Caki2 (cell line): ENCODE measurements around the gene IGSF5. TPM values are rescaled to one million over a fixed set of nuclear protein-coding genes. Genes with fewer than 3 reads are reported as not detected.

Experiments
- DNase-seq: peaks from one replicate; pipeline ENCODE4 v3.0.0-alpha.2; 2015; ENCODE audit warnings: low read depth
- in situ Hi-C: cut with HindIII; loops from 2 replicates; pipeline ENCODE4 v1.10.0; 2016; ENCODE audit warnings: low sequenced_read_pairs, low pct_unique_long_range_greater_than_20kb, mixed read lengths
- total RNA-seq: library from RNA; depleted of rRNA; stranded (reverse); fragments of >200 nt; shearing (Covaris generic); gene quantifications from 2 replicates; pipeline ENCODE4 v1.2.3, GENCODE V29; 2014; ENCODE audit warnings: low replicate concordance

IGSF5 gene
- total RNA-seq, 1 experiment from 2014 or later = 2.5 TPM

- no peak for DNase-seq
- in situ Hi-C loops = no loop called here
These were observed 55.3 kb downstream of the IGSF5 start for GRCh38 chr21:39800311-39800710.

DNA sequence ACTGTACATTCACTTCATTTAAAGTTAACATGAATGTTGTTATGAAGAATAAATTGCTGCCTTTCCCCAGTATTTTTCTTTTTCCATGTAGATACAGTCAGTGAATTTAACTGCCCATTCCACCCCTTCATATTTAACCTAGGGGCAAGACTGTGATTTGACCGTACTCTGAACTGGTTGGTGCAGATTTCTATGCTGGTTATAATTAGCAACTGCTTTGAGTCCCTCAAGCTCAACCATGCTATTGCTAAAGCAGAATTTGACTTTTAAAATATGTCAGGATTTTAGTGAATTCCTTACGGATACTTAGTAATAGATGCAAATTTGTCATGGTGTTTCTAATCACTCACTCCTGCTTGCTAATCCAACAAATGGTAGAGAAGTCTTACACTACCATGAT, 57.2 kb downstream of the IGSF5 start:
- in situ Hi-C loops = no loop called here
- DNase-seq = no peak

DNA sequence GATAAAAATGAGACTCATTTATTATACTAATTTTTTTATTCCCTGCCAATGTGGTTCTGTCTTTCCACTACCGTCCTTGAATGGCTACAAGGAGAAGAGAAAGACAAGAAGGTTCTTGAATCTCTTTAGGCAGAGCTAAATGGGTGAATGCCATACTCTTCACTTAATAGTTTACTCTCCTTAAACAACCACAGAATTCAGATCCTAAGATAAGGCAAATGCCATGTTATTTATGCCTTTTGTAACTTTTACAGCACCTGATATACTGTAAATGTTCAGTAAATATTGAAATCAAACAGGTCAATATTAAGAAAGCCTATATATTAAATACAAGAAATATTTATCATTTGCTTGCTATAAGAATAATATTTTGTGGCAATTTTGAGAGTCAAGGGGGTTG, 58.4 kb downstream of the IGSF5 start:
- no peak for DNase-seq
- in situ Hi-C loops = no loop called here

DNA sequence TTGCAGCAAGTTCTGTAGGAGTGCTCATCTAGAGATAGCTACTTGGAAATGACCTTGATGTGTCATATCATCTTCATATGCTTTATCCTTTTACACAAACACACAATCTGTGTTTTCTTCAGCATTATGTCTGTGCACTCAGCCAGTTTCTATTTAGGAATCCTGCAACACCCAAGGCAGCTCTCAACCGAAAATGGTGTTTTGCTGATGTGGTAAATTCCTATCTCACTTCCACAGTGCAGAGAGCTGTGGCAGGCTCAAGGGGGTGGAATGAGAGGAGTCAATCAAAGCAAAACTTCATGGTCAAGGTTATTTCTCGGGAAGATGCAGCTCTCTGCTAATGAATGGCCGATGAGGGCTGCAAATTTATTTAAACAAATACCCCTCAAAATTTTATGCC, 59.3 kb downstream of the IGSF5 start:
- in situ Hi-C loops = no loop called here
- DNase-seq = no peak

GRCh38 chr21:39805983-39806382, 61.0 kb downstream of the IGSF5 start:
- no peak for DNase-seq
- in situ Hi-C loops = no loop called here

DNA sequence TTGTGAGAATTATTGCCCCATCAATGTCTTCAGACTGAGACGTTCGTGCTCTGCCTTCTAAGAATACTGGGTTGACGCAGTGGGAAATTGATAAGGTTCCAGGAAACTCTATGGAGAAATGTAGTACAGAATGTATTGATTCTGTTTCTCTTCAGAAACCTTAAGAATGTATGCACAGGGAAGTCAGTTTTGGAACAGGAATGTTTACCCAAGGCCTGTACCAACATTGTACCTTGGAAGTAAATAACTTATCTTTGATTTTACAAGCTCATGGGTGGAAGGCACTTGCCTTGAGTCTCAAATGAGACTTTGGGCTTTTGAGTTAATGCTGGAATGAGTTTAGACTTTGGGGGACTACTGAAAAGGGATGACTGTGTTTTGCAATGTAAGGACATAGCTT, 62.8 kb downstream of the IGSF5 start:
- no peak for DNase-seq
- in situ Hi-C loops = no loop called here

GRCh38 chr21:39809936-39810335, 65.0 kb downstream of the IGSF5 start:
- DNase-seq = no peak
- in situ Hi-C loops = no loop called here

DNA sequence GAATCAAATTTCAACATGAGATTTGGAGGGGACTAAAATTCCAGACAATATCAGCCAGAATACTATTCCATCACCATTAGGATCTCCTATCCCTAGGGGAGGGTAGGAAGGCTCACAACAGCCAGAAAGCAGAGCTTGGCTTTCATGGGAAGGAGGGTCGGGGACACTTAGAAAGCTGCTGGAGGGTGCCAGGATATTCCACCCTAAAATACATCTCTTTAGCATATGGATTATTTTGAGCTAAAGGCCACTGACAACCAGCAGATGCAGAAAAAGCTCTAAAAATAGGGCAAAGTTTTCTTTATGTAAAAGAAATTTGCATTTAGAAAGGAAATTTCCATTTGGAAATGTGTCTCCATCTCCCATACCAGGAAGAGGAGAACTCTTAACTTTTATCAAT, 68.0 kb downstream of the IGSF5 start:
- no peak for DNase-seq
- in situ Hi-C loops = no loop called here

DNA sequence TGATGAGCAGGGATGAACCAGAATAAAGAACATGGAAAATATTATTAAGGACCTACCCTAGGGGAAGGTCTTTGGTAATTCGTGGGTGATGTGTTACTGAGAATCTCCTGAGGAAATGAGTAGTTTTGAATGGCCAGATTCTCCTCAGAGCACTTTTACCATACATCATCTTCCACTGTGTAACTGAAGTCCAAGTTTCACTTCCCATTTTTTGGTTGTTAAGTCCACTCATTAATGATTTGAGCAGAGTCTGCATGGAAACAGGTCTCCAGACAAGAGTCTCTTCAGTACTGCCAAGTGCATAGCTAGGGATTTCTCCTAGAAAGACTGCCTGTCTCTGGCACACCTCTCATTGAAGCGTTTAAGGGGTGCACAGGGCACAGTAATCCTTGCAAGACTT, 73.6 kb downstream of the IGSF5 start:
- in situ Hi-C loops = no loop called here
- no peak for DNase-seq

GRCh38 chr21:39822042-39822441, 77.1 kb downstream of the IGSF5 start:
- in situ Hi-C loops = no loop called here
- no peak for DNase-seq

- no peak for DNase-seq
- in situ Hi-C loops = no loop called here
These were observed 80.3 kb downstream of the IGSF5 start for GRCh38 chr21:39825250-39825649.

DNA sequence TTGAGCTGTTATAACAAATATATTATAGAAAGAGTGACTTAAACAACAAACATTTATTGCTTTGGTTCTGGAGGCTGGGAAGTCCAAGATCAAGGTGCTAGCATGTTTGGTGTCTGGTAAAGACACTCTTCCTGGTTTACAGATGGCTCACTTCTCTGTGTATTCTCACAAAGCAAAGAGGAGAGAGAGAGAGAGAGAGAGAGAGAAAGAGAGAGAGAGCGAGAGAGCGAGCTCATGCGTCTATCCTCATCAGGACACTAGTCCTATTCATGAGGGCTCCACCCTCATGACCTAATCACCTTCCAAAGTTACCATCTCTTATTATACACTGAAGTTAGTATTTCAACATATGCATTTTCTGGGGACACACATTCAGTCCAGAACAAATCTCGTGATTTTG, 89.6 kb downstream of the IGSF5 start:
- in situ Hi-C loops = no loop called here

GRCh38 chr21:39837861-39838359, 92.9 kb downstream of the IGSF5 start:
- in situ Hi-C loops = no loop called here
- no peak for DNase-seq

More for the DNA sequence above, 89.6 kb downstream of the IGSF5 start:
- DNase-seq = no peak

- in situ Hi-C loops = no loop called here
- DNase-seq = no peak
These were observed 95.6 kb downstream of the IGSF5 start for GRCh38 chr21:39840373-39841097.

- in situ Hi-C loops = no loop called here
- no peak for DNase-seq
These were observed 97.9 kb downstream of the IGSF5 start for GRCh38 chr21:39842741-39843459.

- in situ Hi-C loops = no loop called here
- DNase-seq = no peak
These were observed 98.5 kb downstream of the IGSF5 start for GRCh38 chr21:39843483-39843882.

- no peak for DNase-seq
- in situ Hi-C loops = no loop called here
These were observed 98.9 kb downstream of the IGSF5 start for GRCh38 chr21:39843916-39844315.

DNA sequence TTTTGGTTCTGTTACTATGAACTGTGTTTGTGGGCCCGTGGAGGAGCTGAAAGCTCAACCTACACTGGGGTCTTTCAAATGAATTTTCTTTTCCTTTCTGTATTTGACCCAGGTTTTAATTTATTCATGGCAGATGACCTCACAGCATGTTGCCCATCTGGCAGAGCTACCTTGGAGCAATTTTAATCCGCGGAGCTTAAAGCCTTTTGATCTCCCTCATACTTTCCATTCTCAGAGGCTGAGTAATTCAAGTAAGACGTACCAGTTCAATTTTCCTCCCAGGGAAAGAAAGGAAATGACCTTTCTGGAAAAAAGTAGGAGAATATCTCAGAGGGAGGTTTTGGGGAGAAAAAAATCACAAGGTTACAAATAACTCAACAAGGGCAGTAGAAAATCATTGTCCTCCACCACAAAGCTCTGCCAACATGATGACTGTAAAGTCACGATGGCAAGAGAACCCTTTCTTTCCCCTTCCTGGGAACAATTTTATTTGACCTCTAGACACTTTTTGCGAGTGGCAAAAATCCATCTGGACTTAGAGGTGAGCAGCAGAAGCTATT, 100.7 kb downstream of the IGSF5 start:
- DNase-seq = no peak
- in situ Hi-C loops = no loop called here

GRCh38 chr21:39847877-39848276, 102.9 kb downstream of the IGSF5 start:
- in situ Hi-C loops = no loop called here
- no peak for DNase-seq
